Progenitor cell of endocrine pancreas (in vitro differentiated cells): Measurements from ENCODE around the gene NCAM2. TPM values are rescaled to one million over a fixed set of nuclear protein-coding genes. Genes with fewer than 3 reads are reported as not detected.

Source experiments
- DNase-seq: peaks from one replicate; pipeline ENCODE4 v3.0.0; 2021; ENCODE audit warnings: low spot score; ENCODE audit not compliant: unreplicated experiment
- H3K27ac Mint-ChIP-seq: 2 replicates; pipeline ENCODE4 v1.8.0; 2021; ENCODE audit warnings: mild to moderate bottlenecking, moderate library complexity, mixed read lengths
- H3K27me3 Mint-ChIP-seq: 2 replicates; pipeline ENCODE4 v1.8.0; 2021; ENCODE audit warnings: mixed read lengths
- H3K36me3 Mint-ChIP-seq: 2 replicates; pipeline ENCODE4 v1.8.0; 2022; ENCODE audit warnings: mixed read lengths; ENCODE audit not compliant: insufficient read depth
- H3K4me1 Mint-ChIP-seq: 2 replicates; pipeline ENCODE4 v1.8.0; 2021; ENCODE audit warnings: low read depth, mixed read lengths
- H3K4me3 Mint-ChIP-seq: 2 replicates; pipeline ENCODE4 v1.8.0; 2021; ENCODE audit warnings: low read depth, mild to moderate bottlenecking, moderate library complexity, mixed read lengths
- H3K9me3 Mint-ChIP-seq: 2 replicates; pipeline ENCODE4 v1.8.0; 2021; ENCODE audit warnings: low read depth, mixed read lengths
- total RNA-seq: library from RNA; stranded (reverse); gene quantifications from 2 replicates; pipeline ENCODE4 v1.2.1, GENCODE V29; 2021
- TF ChIP-seq, protein P1 (sequence below): fragments of 200-600 bp; sonication (generic); IDR thresholded peaks from one replicate; pipeline ENCODE4 v1.5.0; 2021; ENCODE audit warnings: antibody characterized with exemption, mild to moderate bottlenecking; ENCODE audit not compliant: unreplicated experiment

NCAM2 gene
- total RNA-seq, 1 donor from 2014 or later, result 0.60 TPM

GRCh38 chr21:21283810-21284209 lies 285.6 kb downstream of the NCAM2 start:
- Mint-ChIP-seq H3K4me3 (no peak overlapping the region), H3K27ac (no peak overlapping the region), H3K9me3 (no peaks in the 10 kb centered on the region), H3K27me3 (peaks cover 3% of the 10 kb centered on the region), H3K36me3 (no peaks in the 10 kb centered on the region), H3K4me1 (no peaks in the 10 kb centered on the region)
- no peak for DNase-seq
- TF ChIP-seq, protein P1, sequence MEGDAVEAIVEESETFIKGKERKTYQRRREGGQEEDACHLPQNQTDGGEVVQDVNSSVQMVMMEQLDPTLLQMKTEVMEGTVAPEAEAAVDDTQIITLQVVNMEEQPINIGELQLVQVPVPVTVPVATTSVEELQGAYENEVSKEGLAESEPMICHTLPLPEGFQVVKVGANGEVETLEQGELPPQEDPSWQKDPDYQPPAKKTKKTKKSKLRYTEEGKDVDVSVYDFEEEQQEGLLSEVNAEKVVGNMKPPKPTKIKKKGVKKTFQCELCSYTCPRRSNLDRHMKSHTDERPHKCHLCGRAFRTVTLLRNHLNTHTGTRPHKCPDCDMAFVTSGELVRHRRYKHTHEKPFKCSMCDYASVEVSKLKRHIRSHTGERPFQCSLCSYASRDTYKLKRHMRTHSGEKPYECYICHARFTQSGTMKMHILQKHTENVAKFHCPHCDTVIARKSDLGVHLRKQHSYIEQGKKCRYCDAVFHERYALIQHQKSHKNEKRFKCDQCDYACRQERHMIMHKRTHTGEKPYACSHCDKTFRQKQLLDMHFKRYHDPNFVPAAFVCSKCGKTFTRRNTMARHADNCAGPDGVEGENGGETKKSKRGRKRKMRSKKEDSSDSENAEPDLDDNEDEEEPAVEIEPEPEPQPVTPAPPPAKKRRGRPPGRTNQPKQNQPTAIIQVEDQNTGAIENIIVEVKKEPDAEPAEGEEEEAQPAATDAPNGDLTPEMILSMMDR, result no peak

GRCh38 chr21:21286170-21286798 lies 288.1 kb downstream of the NCAM2 start:
- TF ChIP-seq, protein P1, result no peak
- no peak for DNase-seq
- Mint-ChIP-seq H3K9me3 (no peaks in the 10 kb centered on the region), H3K36me3 (no peaks in the 10 kb centered on the region), H3K4me1 (no peaks in the 10 kb centered on the region), H3K4me3 (no peak overlapping the region), H3K27ac (no peak overlapping the region), H3K27me3 (peaks cover 3% of the 10 kb centered on the region)

- H3K4me1 Mint-ChIP-seq, result no peaks in the 10 kb centered on the region
- H3K36me3 Mint-ChIP-seq, result no peaks in the 10 kb centered on the region
- H3K27me3 Mint-ChIP-seq, result peaks cover 3% of the 10 kb centered on the region
- TF ChIP-seq, protein P1, result no peak
- no peak for DNase-seq
- no peaks in the 10 kb centered on the region for H3K9me3 Mint-ChIP-seq
- no peak overlapping the region for H3K27ac Mint-ChIP-seq
- H3K4me3 Mint-ChIP-seq, result no peak overlapping the region
Observed at GRCh38 chr21:21290751-21291150, 292.5 kb downstream of the NCAM2 start.

DNA sequence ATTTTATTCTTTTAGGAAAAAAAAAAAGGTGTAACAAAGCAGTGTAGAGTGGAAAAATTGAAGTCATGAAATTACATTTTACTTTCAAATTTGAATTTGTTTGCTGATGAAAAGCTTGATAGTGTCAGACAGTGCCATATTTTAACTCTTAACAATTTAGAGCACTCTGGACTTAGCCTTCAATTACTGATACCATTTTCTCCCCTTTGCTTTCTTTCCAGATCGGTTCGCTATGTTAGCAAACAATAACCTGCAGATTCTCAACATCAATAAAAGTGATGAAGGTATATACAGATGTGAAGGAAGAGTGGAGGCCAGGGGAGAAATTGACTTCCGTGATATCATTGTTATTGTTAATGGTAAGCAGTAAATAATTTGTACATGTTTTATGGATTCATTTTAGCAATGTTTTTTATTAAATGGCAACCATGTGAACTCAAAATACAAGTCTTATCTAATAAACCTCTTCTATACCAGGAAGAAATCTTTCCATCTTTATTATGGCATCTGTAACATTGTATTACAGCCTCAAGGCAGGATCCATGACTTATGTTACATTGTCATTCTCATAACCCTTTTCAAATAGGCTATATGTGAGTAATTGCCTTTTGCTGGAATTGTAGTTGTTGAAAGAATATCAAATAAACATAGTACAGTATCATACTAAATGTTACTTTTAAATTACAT lies 293.8 kb downstream of the NCAM2 start:
- H3K27me3 Mint-ChIP-seq, result peaks cover 2% of the 10 kb centered on the region
- H3K4me1 Mint-ChIP-seq, result no peaks in the 10 kb centered on the region
- no peak overlapping the region for H3K27ac Mint-ChIP-seq
- no peaks in the 10 kb centered on the region for H3K36me3 Mint-ChIP-seq
- no peak for DNase-seq
- TF ChIP-seq, protein P1, result no peak
- H3K4me3 Mint-ChIP-seq, result no peak overlapping the region
- H3K9me3 Mint-ChIP-seq, result no peaks in the 10 kb centered on the region

DNA sequence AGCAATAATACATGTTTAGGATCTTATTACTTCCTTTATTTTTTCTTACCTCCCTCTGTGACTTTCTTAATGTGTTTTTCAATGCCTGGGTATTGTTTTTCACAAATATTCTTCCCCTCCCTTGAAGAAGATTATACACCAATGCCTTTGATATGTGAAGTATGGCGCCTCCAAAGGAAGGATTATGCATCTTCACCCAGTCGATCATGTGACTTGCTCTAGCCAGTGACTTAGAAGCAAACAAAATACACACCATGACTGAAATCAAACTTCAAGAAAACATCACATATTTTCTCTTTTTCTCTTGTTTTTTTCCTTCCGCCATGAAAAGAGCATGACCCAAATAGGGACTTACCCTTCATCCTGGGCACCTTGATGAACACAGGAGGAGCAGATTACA lies 297.1 kb downstream of the NCAM2 start:
- no peak overlapping the region for H3K4me3 Mint-ChIP-seq
- no peak overlapping the region for H3K27ac Mint-ChIP-seq
- H3K36me3 Mint-ChIP-seq, result no peaks in the 10 kb centered on the region
- H3K27me3 Mint-ChIP-seq, result no peaks in the 10 kb centered on the region
- no peaks in the 10 kb centered on the region for H3K9me3 Mint-ChIP-seq
- DNase-seq, result no peak
- no peaks in the 10 kb centered on the region for H3K4me1 Mint-ChIP-seq
- TF ChIP-seq, protein P1, result no peak
